ENCODE data around the gene TRAPPC2.

DNA sequence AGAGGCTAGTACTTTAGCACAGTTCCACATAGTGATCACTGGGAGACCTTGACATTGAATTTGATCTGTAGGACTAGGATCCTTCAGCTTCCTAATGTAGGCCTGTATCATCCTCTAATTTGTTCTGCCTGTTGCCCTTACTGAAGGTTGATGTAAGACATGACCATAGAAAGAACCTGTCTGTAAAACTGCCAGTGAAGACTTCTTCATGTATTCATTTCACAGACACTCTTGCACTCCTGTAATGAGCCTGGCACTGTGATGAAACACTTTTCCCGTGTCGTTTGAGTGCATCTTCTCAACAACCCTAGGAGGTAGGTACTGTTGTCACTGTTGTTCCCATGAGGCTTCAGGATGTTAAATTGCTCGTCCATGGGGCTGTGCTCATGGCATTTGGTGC, 30.8 kb downstream of the TRAPPC2 start:
- TF ChIP-seq, protein P1, sequence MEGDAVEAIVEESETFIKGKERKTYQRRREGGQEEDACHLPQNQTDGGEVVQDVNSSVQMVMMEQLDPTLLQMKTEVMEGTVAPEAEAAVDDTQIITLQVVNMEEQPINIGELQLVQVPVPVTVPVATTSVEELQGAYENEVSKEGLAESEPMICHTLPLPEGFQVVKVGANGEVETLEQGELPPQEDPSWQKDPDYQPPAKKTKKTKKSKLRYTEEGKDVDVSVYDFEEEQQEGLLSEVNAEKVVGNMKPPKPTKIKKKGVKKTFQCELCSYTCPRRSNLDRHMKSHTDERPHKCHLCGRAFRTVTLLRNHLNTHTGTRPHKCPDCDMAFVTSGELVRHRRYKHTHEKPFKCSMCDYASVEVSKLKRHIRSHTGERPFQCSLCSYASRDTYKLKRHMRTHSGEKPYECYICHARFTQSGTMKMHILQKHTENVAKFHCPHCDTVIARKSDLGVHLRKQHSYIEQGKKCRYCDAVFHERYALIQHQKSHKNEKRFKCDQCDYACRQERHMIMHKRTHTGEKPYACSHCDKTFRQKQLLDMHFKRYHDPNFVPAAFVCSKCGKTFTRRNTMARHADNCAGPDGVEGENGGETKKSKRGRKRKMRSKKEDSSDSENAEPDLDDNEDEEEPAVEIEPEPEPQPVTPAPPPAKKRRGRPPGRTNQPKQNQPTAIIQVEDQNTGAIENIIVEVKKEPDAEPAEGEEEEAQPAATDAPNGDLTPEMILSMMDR (IDR thresholded peaks at IDR 0.05; ENCODE audit: low read length): no peak
- no peak for TF ChIP-seq EZH2 (IDR thresholded peaks at IDR 0.05; ENCODE audit: borderline replicate concordance, low read length)
